HuH-7.5 (cell line): ENCODE data around the gene ADAMTSL5.

ENCODE experiments used
- DNase-seq: peaks from one replicate; pipeline ENCODE4 v3.0.0; 2011; ENCODE audit warnings: low spot score

The ADAMTSL5 gene

DNA sequence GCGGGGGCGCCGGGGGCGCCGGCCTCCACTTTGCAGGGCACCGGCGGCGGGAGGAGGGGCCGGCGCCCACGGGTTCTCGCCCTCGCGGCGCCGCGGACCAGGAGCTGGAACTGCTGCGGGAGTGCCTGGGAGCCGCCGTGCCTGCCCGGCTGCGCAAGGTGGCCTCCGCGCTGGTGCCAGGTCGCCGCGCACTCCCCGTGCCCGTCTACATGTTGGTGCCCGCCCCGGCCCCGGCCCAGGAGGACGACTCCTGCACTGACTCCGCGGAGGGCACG, 45.7 kb downstream of the ADAMTSL5 start:
- no peak for DNase-seq

DNA sequence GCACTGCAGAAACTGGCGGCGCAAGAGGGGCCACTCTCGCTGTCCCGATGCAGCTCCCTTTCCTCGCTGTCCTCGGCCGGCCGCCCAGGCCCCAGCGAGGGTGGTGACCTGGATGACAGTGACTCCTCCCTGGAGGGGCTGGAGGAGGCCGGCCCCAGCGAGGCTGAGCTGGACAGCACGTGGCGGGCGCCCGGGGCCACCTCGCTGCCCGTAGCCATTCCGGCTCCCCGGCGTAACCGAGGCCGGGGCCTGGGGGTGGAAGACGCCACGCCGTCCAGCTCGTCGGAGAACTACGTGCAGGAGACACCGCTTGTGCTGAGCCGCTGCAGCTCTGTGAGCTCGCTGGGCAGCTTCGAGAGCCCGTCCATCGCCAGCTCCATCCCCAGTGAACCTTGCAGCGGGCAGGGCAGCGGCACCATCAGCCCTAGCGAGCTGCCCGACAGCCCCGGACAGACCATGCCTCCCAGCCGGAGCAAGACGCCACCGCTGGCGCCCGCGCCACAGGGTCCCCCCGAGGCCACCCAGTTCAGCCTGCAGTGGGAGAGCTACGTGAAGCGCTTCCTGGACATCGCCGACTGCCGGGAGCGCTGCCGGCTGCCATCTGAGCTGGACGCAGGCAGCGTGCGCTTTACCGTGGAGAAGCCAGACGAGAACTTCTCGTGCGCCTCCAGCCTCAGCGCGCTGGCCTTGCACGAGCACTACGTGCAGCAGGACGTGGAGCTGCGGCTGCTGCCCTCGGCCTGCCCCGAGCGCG, 46.2 kb downstream of the ADAMTSL5 start:
- no peak for DNase-seq

DNA sequence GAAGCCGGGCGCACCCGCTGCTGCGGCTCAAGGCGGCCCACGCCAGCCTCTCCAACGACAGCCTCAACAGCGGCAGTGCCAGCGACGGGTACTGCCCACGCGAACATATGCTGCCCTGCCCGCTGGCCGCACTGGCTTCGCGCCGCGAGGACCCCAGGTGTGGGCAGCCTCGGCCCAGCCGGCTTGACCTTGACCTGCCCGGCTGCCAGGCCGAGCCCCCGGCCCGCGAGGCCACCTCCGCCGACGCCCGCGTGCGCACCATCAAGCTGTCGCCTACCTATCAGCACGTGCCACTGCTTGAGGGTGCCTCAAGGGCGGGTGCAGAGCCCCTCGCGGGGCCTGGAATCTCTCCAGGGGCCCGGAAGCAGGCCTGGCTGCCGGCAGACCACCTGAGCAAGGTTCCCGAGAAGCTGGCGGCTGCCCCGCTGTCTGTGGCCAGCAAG, 46.8 kb downstream of the ADAMTSL5 start:
- no peak for DNase-seq

DNA sequence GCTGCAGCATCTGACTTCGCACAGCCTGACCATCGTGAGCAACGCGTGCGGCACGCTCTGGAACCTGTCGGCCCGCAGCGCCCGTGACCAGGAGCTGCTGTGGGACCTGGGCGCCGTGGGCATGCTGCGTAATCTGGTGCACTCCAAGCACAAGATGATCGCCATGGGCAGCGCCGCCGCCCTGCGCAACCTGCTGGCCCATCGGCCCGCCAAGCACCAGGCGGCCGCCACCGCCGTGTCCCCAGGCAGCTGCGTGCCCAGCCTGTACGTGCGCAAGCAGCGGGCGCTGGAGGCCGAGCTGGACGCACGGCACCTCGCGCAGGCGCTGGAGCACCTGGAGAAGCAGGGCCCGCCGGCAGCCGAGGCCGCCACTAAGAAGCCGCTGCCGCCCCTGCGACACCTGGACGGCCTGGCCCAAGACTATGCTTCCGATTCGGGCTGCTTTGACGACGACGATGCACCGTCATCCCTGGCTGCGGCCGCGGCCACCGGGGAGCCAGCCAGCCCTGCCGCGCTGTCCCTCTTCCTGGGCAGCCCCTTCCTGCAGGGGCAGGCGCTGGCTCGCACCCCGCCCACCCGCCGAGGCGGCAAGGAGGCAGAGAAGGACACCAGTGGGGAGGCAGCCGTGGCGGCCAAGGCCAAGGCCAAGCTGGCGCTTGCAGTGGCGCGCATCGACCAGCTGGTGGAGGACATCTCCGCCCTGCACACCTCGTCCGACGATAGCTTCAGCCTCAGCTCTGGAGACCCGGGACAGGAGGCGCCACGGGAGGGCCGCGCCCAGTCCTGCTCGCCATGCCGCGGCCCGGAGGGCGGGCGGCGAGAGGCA, 47.4 kb downstream of the ADAMTSL5 start:
- peak; percentile 90 for DNase-seq

- no peak for DNase-seq
Measured at GRCh38 chr19:1461862-1462261, 51.0 kb downstream of the ADAMTSL5 start.

- DNase-seq: no peak
Measured at GRCh38 chr19:1460033-1460995, 52.5 kb downstream of the ADAMTSL5 start.

DNA sequence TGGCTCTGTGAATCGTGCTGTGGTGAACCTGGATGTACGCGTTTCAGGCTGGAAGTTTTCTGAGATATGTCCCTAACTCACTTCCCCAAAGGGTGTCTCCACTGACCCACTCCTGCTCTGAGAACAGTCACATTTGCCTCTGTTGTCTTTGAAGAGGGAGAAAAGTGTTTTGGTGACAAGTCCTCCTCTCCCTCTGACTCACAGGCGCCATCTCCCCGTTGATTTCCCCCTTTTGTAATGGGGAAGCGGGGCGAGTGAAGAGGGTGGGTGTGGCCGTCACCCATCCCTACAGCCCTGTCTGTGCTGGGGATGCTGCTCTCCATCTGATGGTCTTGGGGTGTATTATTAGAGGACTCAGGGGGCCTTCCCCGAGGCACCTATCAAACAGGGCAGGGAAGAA, 53.3 kb downstream of the ADAMTSL5 start:
- no peak for DNase-seq

- DNase-seq: no peak
Measured at GRCh38 chr19:1457892-1458291, 54.9 kb downstream of the ADAMTSL5 start.

DNA sequence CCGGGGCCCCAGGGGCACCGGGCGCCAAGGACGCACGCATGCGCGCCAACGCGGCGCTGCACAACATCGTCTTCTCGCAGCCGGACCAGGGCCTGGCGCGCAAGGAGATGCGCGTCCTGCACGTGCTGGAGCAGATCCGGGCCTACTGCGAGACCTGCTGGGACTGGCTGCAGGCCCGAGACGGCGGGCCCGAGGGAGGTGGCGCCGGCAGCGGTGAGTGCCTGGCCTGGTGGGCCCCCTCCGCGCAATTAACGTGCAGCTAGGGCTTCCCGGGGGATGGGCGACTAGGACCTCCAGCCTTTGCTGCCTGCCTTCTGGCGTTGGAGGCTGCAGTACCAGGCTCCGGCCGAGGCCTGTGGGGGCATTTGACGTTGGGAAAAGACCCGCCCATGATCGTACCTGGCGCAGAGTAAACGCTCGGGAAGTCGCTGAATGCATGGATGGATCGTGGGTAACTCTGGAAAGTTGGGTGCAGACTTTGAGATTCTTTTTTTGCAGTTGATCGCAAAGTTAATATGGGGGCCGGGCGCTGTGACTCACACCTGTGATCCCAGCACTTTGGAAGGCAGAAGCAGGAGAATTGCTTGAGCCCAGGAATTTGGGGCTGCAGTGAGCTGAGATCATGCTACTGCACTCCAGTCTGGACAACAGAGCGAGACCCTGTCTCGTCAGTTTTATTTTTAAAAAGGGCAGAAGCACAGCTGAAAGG, 55.6 kb downstream of the ADAMTSL5 start:
- DNase-seq: no peak

- DNase-seq: no peak
Measured at GRCh38 chr19:1456121-1456900, 56.5 kb downstream of the ADAMTSL5 start.

- peak; percentile 77 for DNase-seq
Measured at GRCh38 chr19:1455336-1456120, 57.3 kb downstream of the ADAMTSL5 start.
